NCI-H1694 treated with DMSO at 0.1 percent for 48 hours (cell line): ENCODE results near the gene ENOX2.
A peak's percentile ranks its signal among the peaks of the same experiment; 100 is the strongest.
"Not testable (repeated sequence)": the region's sequence is repeated elsewhere in the genome, so short reads cannot be mapped to it uniquely, and the experiment has no call there.

Source experiments
- DNase-seq: peaks from one replicate; lab custom pipeline; 2025; lab: John Stamatoyannopoulos, UW

The ENOX2 gene

DNA sequence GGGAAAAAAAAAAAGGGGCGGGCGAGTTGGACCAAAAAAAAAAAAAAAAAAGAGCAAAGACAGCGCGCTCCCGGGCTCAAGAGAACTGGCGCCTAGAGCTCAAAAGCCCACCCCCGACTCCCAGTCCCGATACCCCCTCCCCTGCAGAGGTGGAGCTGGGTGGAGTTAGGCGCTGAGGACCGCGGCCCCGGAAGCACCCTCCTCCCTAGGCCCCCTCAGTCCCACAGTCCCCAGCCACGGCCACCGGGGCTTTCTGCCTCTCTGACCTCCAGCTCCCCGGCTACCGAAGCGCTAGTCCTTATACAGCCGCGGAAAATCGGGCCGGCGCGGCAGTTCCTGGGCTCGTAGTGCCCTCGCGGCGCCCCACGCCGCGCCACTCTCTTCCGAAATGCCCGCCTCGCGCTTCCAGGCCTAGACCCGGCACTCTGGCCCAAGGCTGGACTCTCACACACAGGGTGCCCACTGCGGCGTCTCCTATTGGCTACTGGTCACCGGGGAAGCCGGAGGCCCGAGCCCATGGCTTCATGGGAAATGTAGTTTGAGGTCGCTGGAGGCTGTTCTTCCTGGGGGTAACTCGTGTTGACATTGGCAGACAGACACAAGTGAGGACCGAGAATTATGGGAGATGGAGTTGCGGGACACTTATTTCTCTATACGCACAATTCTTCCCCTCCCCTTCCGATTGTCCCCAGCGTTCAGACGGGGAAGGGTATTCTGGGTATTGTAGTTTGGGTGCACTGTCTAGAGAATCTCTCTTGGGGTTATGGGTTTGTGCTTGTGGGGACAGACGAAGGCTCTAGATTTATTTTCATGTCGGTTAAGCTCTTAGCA lies at the start of gene ENOX2:
TSS of gene ENOX2 (minus strand) at position 427 of the 831 bp plus-strand sequence. CDS start 199,993 bp downstream, outside the sequence.
- DNase-seq, result peak; percentile 97

- DNase-seq, result no peak
Measured at GRCh38 chrX:130952266-130953043, 49.4 kb upstream of the ENOX2 start.

DNA sequence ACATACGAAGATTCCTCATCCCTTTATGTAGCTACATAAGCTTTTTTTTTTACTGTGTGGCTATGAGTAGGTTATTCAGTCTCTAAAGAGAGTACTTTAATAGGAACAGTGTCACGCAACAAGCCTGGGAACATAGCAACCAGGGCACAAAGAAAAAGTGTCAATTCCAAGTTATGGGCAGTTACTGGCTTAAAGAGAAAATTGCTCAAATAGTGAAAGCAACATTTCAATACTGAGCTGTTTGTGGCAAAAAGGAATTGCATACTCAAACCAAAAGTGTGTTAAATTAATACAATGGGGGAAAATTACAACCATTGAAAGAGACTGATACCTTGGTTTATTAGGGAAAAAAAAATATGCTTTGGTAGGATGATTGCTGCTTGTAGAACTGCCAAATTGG lies 41.2 kb upstream of the ENOX2 start:
- no peak for DNase-seq

DNA sequence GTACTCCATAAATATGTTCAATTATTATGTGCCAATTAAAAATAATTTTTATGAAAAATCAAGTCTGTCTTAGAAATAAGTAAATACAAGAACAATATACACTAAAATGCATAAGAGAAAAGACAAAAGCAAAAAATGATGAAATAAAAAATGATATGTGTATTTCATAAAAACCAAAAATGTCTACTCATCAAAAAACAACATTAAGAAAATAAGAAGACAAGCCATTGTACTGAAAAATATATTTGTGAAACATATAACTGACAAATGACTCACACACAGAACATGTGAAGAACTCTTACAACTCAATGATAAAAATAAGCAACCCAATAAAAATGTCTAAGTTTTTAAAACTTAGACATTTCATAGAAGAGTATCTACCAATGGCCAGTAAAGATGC lies 34.1 kb upstream of the ENOX2 start:
- DNase-seq, result no peak

DNA sequence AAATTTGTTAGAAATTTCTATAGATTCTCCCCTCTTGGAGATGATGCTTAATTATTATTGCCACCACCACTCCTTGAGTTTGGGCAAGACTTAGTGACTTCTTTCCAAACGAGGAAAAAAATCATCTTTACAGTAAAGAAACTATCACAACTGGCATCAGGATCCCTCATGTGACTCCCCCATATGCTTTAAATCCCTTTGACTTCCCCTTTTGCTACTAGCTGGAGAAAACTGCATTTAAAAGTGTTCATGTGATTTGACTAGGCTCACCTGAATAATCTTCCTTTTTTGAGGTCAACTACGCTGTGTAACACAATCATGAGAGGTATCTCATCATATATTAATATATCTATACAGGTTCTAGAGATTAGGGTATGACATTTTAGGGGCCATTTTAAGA lies 30.3 kb upstream of the ENOX2 start:
- no peak for DNase-seq

DNA sequence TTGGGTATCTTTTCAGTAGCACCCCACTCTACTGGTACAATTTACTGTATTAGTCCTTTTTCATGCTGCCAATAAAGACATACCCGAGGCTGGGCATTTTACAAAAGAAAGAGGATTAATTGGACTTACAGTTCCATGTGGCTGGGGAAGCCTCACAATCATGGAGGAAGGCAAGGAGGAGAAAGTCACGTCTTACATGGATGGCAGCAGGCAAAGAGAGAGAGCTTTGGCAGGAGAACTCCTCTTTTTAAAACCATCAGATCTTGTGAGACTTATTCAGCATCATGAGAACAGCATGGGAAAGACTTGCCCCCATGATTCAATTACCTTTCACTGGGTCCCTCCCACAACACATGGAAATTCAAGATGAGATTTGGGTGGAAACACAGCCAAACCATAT lies 17.4 kb upstream of the ENOX2 start:
- not testable (repeated sequence) for DNase-seq

- not testable (repeated sequence) for DNase-seq
Measured at GRCh38 chrX:130919676-130920075, 16.7 kb upstream of the ENOX2 start.

DNA sequence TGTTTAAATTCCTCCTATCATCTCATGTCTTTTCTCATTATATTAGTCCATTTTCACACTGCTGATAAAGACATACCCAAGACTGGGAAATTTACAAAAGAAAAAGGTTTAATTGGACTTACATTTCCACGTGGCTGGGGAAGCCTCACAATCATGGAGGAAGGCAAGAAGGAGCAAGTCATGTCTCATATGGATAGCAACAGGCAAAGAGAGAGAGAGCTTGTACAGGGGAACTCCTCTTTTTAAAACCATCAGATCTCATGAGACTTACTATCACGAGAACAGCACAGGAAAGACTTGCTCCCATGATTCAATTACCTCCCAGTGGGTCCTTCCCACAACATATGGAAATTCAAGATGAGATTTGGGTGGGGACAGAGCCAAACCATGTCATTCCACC lies 15.5 kb upstream of the ENOX2 start:
- not testable (repeated sequence) for DNase-seq

- peak; percentile 34 for DNase-seq
Measured at GRCh38 chrX:130916636-130917422, 13.8 kb upstream of the ENOX2 start.

GRCh38 chrX:130915302-130915701 lies 12.3 kb upstream of the ENOX2 start:
- no peak for DNase-seq

DNA sequence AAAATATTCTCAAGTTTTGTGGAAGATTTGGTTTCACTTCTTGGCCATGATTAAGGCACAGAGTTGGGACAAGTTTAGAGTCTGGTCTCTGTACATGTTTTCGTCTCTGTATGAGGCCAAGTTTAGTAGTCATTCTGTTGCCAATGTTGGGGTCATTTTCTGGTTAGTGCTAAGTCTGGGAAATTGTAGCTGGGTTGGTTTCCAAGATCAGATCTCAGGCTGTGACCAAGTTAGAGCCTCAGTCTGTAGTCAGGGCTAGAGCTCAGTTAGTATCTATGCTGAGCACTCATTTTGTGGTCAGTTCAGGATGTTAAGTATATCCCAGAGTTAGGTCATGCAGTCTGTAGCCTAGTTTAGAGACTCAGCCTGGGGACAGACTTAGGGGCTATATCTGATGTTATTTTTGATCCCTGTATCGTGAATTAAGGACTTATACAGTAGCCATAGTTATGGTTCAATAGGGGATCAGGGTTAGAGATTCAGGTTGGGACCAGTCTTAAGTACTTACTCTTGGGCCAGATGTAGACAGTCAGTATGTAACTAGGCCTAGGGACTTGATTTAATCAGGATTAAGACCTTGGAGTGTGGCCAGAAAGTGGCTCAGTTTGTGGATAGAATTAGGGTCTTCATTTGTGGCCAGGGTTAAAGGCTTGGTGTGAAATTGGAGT lies 6.6 kb upstream of the ENOX2 start:
- no peak for DNase-seq

DNA sequence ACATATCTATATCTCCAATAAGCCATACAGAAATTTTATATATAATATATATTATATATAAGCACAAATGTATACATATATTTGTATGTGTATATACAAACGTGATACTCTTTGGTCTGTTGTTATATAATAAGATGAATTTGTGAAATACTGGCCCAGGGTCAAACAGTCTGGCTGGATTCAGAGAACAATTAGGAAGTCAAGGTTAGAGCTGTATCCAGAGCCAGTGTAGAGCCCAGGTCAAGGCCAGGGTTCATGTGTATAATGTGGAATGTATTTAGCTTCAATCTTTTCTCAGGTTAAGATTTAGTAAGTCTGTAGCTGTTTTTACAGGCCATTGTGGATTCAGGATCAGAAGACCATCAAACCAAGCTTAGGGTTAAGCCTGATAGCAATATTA lies 3.8 kb upstream of the ENOX2 start:
- no peak for DNase-seq

DNA sequence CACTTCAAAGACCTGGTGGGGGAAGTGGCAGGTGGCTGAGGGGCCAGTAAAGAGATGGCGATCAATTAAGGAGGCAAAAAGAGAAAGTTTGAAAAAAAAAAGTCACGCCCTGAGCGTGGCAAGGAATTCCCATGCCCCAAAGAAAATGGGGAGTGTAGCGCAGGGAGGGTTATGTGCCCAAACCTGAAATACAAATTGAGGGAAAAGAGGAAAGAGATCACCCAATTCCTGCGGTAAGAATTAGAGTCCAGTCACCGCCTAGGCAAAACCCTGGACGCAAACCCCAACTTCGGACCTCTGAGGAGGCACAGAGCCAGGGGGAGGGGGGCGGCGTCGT lies 595 bp downstream of the ENOX2 start:
- no peak for DNase-seq

- no peak for DNase-seq
Measured at GRCh38 chrX:130896802-130897501, 6.1 kb downstream of the ENOX2 start.

DNA sequence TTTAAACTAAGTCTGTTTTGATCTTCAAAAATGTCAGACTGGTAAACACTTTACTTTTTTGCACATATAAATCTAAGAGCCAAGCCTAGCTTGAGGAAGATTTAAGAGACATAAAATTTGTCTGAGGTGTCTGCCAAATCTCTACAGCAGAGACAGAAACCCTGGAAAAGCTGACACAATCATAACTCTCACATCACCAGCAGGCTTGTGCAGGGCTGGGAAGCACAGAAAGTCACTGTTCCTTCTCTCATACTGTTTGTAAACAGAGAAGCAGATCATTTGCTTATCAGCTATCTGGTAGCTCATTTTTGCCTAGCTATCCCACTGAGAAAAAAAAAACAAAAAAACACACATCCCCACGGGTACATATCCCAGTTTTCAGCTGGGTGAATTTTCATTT lies 7.0 kb downstream of the ENOX2 start:
- no peak for DNase-seq

- no peak for DNase-seq
Measured at GRCh38 chrX:130895299-130895698, 7.7 kb downstream of the ENOX2 start.

DNA sequence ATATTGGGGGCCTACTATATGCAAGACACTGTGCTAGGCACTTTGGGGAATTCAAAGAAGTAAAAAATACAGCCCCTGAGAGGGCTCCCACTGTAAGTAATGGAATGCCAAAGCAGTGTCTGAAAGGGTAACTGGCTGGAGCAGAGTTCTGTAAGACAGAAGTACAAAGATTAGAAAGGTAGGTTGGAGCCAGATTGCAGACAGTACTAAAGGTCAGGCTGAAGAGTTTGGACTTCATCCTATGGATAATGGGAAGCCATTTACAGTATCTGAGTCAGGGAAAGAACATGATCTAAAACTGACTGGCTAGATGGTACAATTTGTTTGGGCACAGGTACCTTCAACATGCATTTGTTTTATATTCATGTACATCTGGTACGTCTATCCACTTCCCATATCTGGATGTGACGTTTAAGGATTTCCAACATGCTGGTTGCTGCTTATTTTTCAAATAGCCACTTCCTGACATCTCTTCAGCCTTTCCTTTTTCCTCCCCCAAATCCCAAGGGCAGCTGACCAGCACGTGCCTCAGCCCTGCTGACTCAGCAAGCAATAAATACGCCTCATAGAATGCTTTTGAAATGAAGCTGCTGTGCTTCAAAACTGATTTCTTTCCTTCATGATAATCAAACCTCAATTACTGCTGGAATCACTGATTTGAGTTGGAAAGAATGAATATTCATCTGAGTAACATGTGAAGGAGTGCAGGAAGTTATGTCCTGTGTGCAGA lies 9.5 kb downstream of the ENOX2 start:
- no peak for DNase-seq

DNA sequence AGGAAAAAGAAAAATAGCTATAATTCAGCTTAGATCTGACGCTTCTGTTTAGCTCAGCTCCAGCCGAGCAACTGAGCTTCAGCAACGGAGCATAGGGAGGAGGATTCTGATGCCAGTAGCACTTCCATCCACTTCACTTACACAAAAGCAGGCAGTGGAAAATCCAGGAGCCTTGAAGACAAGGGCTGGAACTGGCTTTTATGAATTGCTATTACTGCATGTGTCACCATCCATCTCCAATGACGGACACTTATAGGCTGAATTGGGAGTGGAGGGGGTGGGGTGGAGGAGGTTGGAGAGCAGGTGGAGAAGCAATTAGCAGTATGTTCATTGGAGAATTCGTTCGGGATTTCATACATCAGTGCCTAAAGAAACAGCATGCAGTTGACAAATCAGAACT lies 15.6 kb downstream of the ENOX2 start:
- no peak for DNase-seq

DNA sequence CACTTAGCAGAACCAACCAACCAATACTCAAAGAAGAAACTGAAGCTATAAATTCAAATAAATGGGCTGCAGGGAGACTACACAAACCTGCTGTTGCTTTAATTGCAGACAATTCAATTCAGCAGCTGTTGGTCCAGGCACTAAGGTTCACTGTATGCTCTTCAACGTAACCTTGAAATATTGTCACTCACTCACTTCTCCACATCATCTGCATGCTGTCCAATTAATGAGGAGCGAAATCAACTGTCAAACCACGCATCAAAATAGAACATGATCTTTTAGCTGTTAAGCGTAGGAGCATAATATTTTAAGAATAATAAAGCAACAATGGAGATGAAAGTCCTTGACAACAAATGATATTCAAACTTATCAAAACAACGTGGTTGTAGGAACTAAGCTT lies 17.0 kb downstream of the ENOX2 start:
- no peak for DNase-seq

DNA sequence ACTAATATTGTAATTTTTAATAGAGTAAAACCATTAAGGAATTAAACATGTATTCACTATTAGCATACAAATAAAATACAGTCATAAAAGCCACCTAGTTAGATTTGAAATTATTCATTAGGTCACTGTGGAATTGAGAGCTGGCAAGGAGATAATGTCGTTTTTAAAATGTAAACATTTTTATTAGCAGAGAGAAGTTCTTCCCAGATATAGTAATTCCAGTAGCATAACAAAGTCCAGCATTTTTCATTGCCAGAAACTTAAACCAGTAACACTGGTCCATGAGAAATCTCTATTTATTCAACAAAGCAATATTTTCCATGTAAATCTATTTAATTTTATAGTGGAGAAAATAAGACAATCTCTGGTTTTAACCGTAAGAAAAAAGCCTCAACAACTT lies 17.5 kb downstream of the ENOX2 start:
- no peak for DNase-seq

DNA sequence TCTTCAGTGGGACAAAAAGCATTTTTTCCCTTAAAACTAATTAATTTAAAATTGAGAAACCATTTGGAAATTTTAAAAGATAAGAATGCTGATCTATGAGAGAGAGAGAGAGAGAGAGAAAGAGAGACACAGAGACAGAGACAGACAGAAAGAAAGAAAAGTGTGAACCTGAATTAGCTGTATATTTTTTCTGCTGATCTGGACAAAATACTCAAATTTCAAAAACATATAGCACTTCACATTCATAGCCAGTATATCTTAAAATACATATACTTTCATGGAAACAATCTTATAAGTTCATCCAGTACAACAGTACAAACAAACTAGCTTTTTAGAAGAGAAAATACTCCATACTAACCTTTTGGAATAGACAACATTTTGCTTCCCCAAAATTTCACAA lies 18.4 kb downstream of the ENOX2 start:
- no peak for DNase-seq
